ENCODE data around the gene SNX30. TPM values are rescaled to one million over a fixed set of nuclear protein-coding genes. Genes with fewer than 3 reads are reported as not detected.

SNX30 gene
- total RNA-seq, 1 experiment from 2014 or later = 12.7 TPM

DNA sequence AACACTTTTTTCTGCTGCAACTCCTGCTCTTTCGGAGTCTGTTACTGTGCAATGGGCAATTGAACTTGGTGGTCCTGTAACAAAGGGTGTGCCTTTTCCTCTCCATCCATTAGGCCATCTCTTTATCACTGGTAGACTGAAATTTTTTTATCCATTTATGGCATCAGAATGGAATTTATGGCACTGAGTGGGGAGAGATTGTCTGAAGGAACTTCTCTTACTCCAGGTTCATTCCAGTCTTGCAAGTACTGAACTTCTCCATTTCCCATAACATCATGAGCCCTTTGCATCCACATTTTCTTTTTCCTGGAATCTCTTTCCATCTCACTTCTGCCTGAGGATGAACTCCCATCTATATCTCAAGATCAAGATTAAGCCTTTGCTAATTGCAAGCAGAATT lies 130.1 kb downstream of the SNX30 start:
- H3K27ac ChIP-seq (ENCODE audit: low read depth, low read length) = no peak overlapping the region

DNA sequence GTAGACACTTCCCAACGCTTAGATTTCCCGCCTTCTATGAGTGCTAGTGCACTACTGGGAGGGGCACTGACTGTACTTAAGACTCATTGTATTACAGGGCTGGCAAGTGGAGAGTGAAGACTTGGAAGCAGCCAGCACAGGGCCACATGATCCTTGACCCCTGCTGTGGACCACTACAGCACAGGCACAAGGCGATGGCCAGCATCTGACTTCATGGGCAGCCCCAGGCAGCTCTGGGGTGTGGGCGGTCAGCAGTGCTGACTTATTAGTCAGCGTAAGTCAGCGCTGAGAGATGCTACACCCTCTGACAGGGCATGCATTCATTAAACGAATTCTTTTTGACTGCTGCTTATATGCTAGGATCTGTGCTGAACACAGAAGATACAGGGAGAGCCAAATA lies 130.8 kb downstream of the SNX30 start:
- Histone ChIP-seq H3K36me3 (ENCODE audit: control insufficient read depth in 1 of 2, insufficient read depth in 2 of 2, low read length in 2 of 2) (no peaks in the 10 kb centered on the region), H3K4me1 (ENCODE audit: control insufficient read depth in 1 of 2, insufficient read depth in 2 of 2, low read length in 2 of 2) (peaks cover 2 to 15% of the 10 kb centered on the region in 2 experiments; a peak in 3 of 4 replicates), H3K4me2 (ENCODE audit: low read length) (peak overlapping the region; percentile 32), H3K9ac (ENCODE audit: low read length) (no peak overlapping the region), H4K20me1 (ENCODE audit: insufficient read depth) (no peaks in the 10 kb centered on the region), H3K27ac (ENCODE audit: low read depth, low read length) (no peak overlapping the region), H3K79me2 (ENCODE audit: insufficient read depth, low read length) (no peaks in the 10 kb centered on the region), H3K9me2 (ENCODE audit: insufficient read depth) (no peaks in the 10 kb centered on the region), H3K9me3 (ENCODE audit: control insufficient read depth in 1 of 2, insufficient read depth in 1 of 2, low read depth in 1 of 2, low read length in 2 of 2) (no peaks in the 10 kb centered on the region), H3K4me3 (replicated peaks in 1 of 2; ENCODE audit: low read depth in 1 of 2, low read length in 2 of 2) (no peak overlapping the region), H3K27me3 (ENCODE audit: insufficient read depth, low read length) (no peaks in the 10 kb centered on the region), H2AFZ (ENCODE audit: low read depth, low read length, poor library complexity, severe bottlenecking) (no peak overlapping the region)
- ATAC-seq = peak; percentile 70; the same call in 1 of the 2 replicates
- DNase-seq (ENCODE audit: low read depth, low spot score) = no peak
- ChIA-PET POLR2A (no interaction called here), RAD21 (ENCODE audit: low non-redundant PET in 1 of 2, low total read pairs in 2 of 2, uncharacterized antibody in 2 of 2, unreplicated experiment in 2 of 2) (no interaction called here), CTCF (no interaction called here)
- intact Hi-C loops (cut with micrococcal nuclease) = no loop called here
- TF ChIP-seq SP1 (IDR thresholded peaks at IDR 0.05; ENCODE audit: low read depth) = no peak
- TF ChIP-seq, protein P1, sequence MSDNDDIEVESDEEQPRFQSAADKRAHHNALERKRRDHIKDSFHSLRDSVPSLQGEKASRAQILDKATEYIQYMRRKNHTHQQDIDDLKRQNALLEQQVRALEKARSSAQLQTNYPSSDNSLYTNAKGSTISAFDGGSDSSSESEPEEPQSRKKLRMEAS (IDR thresholded peaks at IDR 0.05) = 0 out of 2 replicates have a peak, but pooled peaks have one; percentile 18
- TF ChIP-seq EGR1 (IDR thresholded peaks at IDR 0.05; ENCODE audit: low read depth) = peak; percentile 75
- TF ChIP-seq JUND (IDR thresholded peaks at IDR 0.05) = peak; percentile 5; the same call in 1 of the 2 replicates
- BruUV-seq (replicated peaks) = no TSS peak

More for the DNA sequence above, 130.1 kb downstream of the SNX30 start:
- Histone ChIP-seq H3K9ac (ENCODE audit: low read length) (no peak overlapping the region), H3K79me2 (ENCODE audit: insufficient read depth, low read length) (no peaks in the 10 kb centered on the region), H3K4me1 (ENCODE audit: control insufficient read depth in 1 of 2, insufficient read depth in 2 of 2, low read length in 2 of 2) (peaks cover 2 to 15% of the 10 kb centered on the region in 2 experiments; a peak in 3 of 4 replicates), H2AFZ (ENCODE audit: low read depth, low read length, poor library complexity, severe bottlenecking) (no peak overlapping the region), H4K20me1 (ENCODE audit: insufficient read depth) (no peaks in the 10 kb centered on the region), H3K27me3 (ENCODE audit: insufficient read depth, low read length) (no peaks in the 10 kb centered on the region), H3K9me2 (ENCODE audit: insufficient read depth) (no peaks in the 10 kb centered on the region), H3K36me3 (ENCODE audit: control insufficient read depth in 1 of 2, insufficient read depth in 2 of 2, low read length in 2 of 2) (no peaks in the 10 kb centered on the region), H3K9me3 (ENCODE audit: control insufficient read depth in 1 of 2, insufficient read depth in 1 of 2, low read depth in 1 of 2, low read length in 2 of 2) (no peaks in the 10 kb centered on the region), H3K4me3 (replicated peaks in 1 of 2; ENCODE audit: low read depth in 1 of 2, low read length in 2 of 2) (no peak overlapping the region), H3K4me2 (ENCODE audit: low read length) (no peak overlapping the region)
- DNase-seq (ENCODE audit: low read depth, low spot score) (no peak), ATAC-seq (no peak)
- TF ChIP-seq JUND (IDR thresholded peaks at IDR 0.05) (0 out of 2 replicates have a peak, but pooled peaks have one; percentile 2), ZNF274 (IDR thresholded peaks at IDR 0.05; ENCODE audit: low read depth, low read length) (no peak)
- BruUV-seq (replicated peaks) = no TSS peak
- POLR2A ChIA-PET = no interaction called here
- RAD21 ChIA-PET (ENCODE audit: low non-redundant PET in 1 of 2, low total read pairs in 2 of 2, uncharacterized antibody in 2 of 2, unreplicated experiment in 2 of 2) = interaction anchor here in 1 of 2 experiments (0.6 kb wide), 1 partner anchor 13 kb away, joined by 4 read pairs; no protein-coding TSS in a partner anchor
- CTCF ChIA-PET = no interaction called here
- intact Hi-C loops (cut with micrococcal nuclease) = no loop called here
